Middle frontal gyrus (tissue), 1 donor: Measurements from ENCODE around the gene KCTD10.

Source experiments
- DNase-seq: peaks from one replicate; pipeline ENCODE4 v3.0.0-alpha.2; 2015; ENCODE audit warnings: low spot score; ENCODE audit errors: extremely low spot score

KCTD10 gene, protein sequence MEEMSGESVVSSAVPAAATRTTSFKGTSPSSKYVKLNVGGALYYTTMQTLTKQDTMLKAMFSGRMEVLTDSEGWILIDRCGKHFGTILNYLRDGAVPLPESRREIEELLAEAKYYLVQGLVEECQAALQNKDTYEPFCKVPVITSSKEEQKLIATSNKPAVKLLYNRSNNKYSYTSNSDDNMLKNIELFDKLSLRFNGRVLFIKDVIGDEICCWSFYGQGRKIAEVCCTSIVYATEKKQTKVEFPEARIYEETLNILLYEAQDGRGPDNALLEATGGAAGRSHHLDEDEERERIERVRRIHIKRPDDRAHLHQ

DNA sequence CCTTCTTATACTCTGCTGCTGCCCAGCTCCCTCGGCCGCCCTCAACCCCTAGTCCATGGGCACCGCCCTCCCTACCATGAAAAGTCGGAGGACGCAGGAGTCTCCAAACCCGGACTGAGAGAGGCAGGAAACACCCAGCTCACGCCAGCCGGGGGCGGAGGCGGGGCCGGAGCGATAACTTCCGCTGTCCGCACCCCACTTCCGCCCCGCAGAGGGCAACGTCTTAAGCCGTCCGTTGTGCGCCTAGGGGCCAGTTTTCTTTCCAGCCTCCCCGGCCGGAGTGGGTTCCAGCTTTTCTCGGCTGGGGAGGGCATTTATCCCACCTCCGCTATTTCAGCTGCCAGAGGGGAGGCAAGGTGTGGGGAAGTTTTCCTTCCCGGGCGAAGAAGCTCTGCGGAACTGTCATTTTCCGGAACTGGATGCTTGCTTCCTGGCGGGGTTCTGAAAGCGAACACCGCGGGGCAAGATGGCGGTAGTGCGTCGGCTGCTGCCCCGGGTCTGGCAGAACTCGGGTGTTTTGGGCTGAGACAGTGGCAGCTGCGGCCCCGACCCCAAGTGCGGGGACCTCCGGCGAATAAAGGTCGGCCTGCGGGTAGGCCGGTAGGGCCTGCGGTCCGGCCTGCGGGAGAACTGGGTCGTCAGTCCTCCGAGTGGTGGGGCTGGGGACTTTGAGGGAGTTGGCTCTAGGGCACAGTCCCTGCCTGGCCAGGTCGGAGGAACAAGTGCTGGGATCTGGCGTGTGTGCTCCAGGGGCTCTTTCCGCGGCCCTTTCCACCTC is at the start of gene KCTD10, which contains the start of gene UBE3B:
KCTD10 (minus strand) TSS at position 116 of the 778 bp plus-strand sequence; CDS start at position 78, 38 bp downstream.
UBE3B (plus strand) TSS at position 450 of the 778 bp plus-strand sequence. CDS start 5,918 bp downstream, outside the sequence.
- DNase-seq: peak; percentile 79

- no peak for DNase-seq
These were observed 48.1 kb upstream of the KCTD10 start for GRCh38 chr12:109525279-109525585.

DNA sequence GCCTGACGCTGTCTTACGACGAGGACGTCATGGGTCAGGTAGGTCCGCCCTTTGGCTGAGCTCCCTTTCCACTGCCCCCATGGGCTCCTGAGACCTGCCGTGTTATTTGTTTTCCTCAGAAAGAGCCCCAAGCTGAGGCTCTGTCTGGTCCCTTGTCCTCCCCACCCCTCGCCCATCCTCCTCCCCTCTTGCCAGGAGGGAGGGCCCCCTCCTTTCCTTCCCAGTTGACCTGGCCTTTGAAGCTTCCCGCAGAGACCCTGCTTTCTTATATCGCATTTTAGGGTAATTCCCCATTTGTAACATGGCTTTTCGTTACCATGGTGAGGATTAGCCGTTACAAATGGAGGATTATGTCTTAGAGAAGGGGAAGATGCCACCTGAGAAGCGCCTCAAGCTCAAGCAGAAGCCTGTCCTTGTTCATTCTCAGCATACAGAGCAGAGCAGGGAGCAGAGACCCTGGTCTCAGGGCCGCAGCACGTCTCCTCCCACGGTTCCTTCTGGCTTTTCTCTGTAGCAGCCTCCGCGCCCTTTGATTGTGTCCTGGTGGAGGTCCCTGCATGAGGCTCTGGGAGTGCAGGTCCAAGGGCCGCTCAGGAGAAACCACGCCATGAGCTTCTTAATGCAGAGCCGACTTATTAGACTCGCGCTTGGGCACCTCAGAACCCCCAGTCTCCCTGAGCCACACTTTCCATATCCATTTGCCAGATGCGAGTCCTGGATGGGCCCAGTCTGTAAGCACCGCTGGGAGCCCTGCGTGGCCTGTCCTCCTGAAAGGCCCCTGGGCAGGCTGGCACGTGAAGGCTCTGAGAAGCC is 47.6 kb upstream of the KCTD10 start:
- no peak for DNase-seq

DNA sequence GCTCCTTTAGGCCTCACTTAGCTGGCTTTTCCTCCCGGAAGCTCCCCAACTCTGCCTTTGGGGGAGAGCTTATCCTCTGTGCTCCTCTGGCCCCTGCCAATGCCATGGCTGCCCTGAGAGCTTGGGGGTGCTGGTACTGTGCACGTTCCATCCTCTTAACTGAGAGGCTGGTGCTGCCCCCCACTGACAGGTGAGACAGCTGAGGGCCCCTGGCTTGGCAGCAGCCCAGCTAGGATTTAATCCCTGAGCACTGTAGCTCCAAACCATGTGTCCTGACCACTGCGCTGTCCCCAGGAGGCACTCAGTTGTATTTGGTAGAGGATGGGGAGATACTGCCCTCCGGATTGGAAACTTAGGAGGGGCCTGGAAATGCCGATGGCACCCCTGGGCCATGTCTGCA is 46.4 kb upstream of the KCTD10 start:
- DNase-seq: no peak

GRCh38 chr12:109523071-109523470 is 46.0 kb upstream of the KCTD10 start:
- DNase-seq: no peak

DNA sequence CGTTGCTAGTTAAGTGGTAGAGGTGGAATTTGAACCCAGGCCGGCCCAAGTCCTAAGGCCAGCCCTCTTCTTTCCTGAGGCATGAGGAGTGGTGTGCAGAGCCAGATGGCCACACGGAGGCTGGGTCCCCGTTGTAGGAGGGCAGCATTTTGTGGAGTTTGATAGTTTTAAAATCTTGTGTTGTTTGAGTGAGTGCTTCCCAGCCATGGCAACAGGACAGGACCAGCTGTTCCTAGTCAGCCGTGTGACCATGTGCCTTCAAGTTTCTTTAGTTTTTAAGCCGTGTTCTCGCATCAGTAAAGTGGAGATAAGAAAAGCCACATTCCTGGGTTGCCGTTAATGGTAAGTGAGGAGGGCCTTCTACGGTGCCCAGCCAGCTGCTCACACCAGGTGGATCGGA is 44.7 kb upstream of the KCTD10 start:
- no peak for DNase-seq

DNA sequence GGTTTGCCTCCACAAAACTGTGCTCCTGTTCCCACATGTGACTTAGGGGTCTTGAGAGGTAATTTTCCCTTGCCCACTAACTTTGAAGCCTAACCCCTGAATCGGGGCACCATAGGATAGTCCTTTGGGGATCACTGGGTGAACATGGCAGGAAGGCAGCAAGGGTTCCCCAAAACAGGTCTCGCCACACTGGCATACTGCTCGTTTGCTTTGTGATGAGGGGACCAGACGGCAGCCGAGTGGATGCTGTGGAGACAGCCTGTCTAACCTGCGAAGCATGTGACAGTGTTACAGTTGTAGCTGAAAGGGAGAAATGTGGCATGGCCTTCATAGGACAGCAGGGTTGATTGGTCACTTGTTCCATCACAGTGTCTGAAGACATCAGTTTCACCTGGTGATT is 42.7 kb upstream of the KCTD10 start:
- no peak for DNase-seq

- DNase-seq: peak; percentile 58
These were observed 41.9 kb upstream of the KCTD10 start for GRCh38 chr12:109518820-109519665.

DNA sequence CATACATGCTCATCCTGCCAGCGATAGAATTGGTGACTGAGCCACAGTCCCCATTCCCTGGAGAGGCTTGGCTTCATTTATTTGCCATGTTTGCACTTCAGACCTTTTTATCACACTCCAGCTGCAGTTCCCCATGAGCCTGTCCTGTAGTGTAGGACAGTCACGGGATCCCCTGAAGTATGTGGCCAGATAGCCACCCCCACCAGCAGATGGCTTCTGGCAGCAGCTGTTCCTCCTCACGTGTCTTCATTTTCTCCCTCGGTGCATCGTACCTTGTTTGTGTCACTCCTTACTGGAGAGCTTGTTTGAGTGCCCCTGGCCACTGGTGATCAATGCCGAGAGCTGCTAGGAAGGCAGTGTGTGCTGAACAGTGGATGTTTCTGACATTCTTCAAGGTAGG is 40.5 kb upstream of the KCTD10 start:
- DNase-seq: no peak

DNA sequence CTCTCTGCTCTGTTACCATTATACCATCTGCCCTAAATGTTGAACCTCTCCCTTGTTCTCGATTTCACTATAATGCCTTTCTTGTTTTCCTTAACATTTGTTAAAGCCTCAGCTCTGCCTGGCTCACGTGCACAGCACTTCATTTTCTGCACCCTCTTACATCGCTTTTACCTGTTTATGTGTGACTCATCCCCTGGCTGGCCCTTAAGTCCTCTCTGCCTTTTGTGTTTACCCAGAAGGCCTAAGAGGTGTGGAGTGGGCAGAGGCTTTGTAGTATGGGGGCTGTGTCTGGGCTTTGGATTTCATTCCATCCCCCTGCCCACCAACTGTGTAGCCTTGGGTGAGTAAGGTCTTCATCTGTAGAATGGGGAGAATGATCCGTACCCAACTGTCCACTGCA is 36.9 kb upstream of the KCTD10 start:
- no peak for DNase-seq

GRCh38 chr12:109513051-109513450 is 36.0 kb upstream of the KCTD10 start:
- no peak for DNase-seq

DNA sequence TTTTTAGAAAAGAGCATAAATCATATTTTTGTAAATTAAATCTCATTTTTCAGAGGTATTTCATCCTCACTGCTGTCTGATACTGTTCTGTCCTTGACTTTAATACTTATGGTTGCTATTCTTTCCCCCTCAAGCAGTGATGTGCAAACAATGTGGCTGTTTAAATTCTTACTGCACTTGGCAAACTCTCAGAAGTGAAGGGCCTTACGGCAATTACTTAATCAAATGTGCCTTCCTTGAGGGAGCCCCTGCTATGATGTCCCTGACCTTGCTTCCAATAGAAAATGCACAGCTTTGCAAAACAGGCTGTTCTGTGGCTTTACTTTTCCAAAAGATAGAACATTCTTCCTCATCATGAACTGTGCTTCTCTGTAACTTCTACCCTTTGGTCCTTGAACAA is 35.5 kb upstream of the KCTD10 start:
- DNase-seq: no peak

DNA sequence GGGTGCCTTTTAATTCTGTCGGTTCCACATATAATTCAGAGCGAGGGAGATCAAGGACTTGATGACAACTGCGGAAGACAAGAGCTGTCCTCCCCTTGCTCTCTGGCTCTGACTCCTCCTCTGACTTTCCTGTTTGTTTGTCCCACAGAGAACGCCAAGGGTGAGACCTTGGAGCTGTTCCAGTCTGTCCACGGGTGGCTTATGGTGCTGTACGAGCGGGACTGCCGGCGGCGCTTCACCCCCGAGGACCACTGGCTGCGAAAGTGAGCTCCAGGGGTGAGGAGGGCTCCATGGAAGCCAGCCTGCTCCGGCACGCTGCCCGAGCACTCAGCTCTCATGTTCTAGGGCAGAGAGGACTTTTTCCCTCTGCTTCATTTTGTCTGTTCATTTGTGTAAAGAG is 33.1 kb upstream of the KCTD10 start:
- no peak for DNase-seq

DNA sequence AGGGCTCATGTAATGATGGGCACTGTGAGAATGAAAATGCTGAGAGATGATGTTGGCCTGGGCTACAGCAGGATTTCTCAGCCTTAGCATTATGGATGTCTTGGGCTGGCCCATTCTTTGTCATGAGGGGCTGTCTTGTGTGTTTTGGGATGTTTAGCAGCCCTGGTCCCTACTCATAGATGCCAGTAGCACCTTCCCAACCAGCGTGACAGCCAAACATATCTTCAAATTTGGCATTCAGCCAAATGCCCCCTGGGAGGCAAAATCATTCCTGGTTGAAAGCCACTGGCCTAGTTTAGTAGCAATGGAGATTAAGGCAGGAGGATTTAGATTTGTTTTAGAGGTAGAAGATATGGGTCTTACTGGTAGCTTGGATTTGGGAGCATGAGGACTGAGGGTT is 27.0 kb upstream of the KCTD10 start:
- DNase-seq: no peak

DNA sequence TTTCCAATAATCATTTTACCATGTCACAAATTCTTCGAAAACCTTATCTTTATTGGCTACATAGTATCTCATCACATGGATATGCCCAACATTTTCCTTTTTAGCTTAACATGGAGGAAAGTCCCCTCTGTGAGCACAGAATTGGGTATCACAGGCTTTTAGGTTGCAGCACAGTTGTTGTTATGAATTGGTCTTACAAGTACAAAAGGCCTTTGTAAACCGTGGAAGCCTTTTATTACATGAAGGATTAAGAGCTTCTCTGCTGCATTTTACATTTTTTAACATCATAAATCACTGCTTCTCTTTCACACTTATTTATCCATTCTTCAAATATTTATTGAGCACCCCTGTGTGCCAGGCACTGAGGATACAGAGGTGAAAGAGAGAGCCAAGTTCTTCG is 26.5 kb upstream of the KCTD10 start:
- peak; percentile 13 for DNase-seq

- no peak for DNase-seq
These were observed 25.2 kb upstream of the KCTD10 start for GRCh38 chr12:109502332-109502731.

- DNase-seq: no peak
These were observed 24.2 kb upstream of the KCTD10 start for GRCh38 chr12:109501299-109501698.

- no peak for DNase-seq
These were observed 23.5 kb upstream of the KCTD10 start for GRCh38 chr12:109500406-109501185.

DNA sequence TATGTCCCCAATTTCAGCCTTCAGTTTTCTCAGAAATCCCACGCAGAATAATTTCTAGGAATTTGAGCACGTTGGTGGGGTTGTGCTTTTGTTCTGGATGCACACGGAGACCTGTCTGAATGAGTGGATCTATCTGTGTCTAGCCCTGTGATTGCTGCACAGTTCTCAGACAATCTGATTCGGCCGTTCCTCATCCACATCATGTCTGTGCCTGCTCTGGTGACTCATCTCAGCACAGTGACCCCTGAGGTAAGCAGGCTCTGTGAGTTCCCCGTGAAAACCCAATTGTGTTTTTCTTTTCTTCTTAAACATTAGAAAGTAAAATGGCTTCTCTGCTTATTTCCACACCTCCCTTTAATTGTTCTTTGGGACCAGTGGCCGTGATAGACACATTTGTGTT is 20.6 kb upstream of the KCTD10 start:
- no peak for DNase-seq

DNA sequence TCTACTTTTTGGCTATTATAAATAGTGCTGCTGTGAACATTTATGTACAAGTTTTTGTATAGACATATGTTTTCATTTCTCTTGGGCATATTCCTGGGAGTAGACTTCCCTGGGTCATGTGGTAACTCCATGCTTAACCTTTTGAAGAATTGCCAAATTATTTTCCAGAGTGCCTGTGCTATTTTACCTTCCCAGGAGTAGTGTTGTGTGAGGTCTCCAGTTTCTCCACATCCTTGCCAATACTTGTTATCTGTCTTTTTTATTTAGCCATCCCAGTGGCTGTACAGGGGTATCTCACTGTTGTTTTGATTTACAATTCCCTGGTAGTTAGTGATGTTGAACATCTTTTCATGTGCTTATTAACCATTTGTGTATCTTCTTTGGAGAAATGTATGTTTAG is 19.2 kb upstream of the KCTD10 start:
- no peak for DNase-seq
